ENCODE data around the gene ATCAY. TPM values are rescaled to one million over a fixed set of nuclear protein-coding genes. Genes with fewer than 3 reads are reported as not detected.

The ATCAY gene
- total RNA-seq, 2 experiments from 2014 or later: not detected

DNA sequence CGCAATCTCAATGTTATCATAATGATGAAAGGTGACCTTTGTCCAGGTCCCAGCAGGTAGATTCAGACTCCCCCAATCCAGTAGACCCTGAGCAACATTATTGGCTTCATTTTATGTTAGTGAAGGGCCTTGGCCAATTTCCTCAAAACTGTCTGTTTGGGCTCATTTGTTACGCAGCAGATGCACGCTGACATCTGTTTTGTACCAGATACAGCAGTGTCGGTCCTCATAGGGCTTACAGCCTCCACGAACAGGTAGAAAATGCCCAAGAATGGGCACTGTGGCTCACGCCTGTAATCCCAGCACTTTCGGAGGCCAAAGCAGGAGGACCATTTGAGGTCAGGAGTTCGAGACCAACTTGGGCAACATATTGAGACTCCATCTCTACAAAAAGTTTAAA is 39.3 kb downstream of the ATCAY start:
- Histone ChIP-seq H3K27ac (ENCODE audit: low read depth in 1 of 2, low read length in 2 of 2) (no peak overlapping the region), H3K27me3 (ENCODE audit: control insufficient read depth in 1 of 2, insufficient read depth in 2 of 2, low read length in 2 of 2) (no peaks in the 10 kb centered on the region), H3K36me3 (ENCODE audit: insufficient read depth, low read length) (no peaks in the 10 kb centered on the region), H3K4me1 (ENCODE audit: insufficient read depth, low read length) (no peaks in the 10 kb centered on the region), H3K9me3 (ENCODE audit: control insufficient read depth in 1 of 2, insufficient read depth in 1 of 2, low read length in 2 of 2) (peaks cover 9 to 45% of the 10 kb centered on the region in 2 experiments), H3K4me3 (ENCODE audit: low read length) (no peak overlapping the region)
- DNase-seq: no peak
- H3K27me3 Mint-ChIP-seq: peaks cover 3% of the 10 kb centered on the region
- peaks cover 10% of the 10 kb centered on the region for H3K9me3 Mint-ChIP-seq
- CTCF ChIA-PET: no interaction called here
- no peak overlapping the region for H3K4me3 Mint-ChIP-seq
- ATAC-seq (ENCODE audit: poor library complexity): no peak
- no peak overlapping the region for H3K27ac Mint-ChIP-seq
- POLR2A ChIA-PET: no interaction called here
- H3K4me1 Mint-ChIP-seq (ENCODE audit: low read depth): no peaks in the 10 kb centered on the region
- no peak for TF ChIP-seq CTCF (IDR thresholded peaks at IDR 0.05)
- intact Hi-C loops (cut with DNase I, micrococcal nuclease): no loop called here
- no peaks in the 10 kb centered on the region for H3K36me3 Mint-ChIP-seq (ENCODE audit: low read depth)

DNA sequence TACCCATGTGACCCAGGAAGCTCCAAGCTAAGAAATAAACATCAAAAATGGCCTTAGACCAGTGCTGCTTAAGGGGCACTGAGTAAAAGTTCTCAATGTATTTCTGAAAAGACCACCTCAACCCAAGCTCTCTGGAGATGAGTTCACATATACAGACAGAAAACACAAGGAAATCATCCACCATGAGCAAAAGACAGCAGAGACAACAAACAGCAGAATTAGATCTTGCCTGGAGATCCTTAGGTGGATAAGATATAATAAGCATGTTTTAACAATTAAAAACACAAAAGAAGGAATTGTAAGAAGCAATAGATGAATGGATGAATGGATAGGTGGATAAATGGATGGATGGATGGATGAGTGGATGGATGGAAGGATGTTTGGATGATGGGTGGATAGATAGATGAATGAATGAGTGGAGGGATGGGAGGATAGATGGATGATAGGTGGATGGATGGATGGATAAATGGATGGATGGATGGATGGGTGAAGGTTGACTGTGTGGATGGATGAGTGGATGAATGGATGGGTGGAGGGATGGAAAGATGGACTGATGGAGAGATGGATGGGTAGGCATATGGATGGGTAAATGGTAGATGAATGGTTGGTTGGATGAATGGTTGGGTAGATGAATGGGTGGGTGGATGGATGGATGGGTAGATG is 42.7 kb downstream of the ATCAY start:
- DNase-seq (no peak), ATAC-seq (ENCODE audit: poor library complexity) (no peak)
- H3K4me1 ChIP-seq (ENCODE audit: insufficient read depth, low read length): no peaks in the 10 kb centered on the region
- Mint-ChIP-seq H3K9me3 (peaks cover 10% of the 10 kb centered on the region), H3K36me3 (ENCODE audit: low read depth) (no peaks in the 10 kb centered on the region), H3K27me3 (no peaks in the 10 kb centered on the region), H3K27ac (no peak overlapping the region), H3K4me3 (no peak overlapping the region), H3K4me1 (ENCODE audit: low read depth) (no peaks in the 10 kb centered on the region)
- peaks cover 9 to 47% of the 10 kb centered on the region in 2 experiments for H3K9me3 ChIP-seq (ENCODE audit: control insufficient read depth in 1 of 2, insufficient read depth in 1 of 2, low read length in 2 of 2)
- intact Hi-C loops (cut with DNase I, micrococcal nuclease): no loop called here
- no peak overlapping the region for H3K27ac ChIP-seq (ENCODE audit: low read depth in 1 of 2, low read length in 2 of 2)
- ChIA-PET POLR2A (no interaction called here), CTCF (no interaction called here)
- H3K4me3 ChIP-seq (ENCODE audit: low read length): no peak overlapping the region
- no peak for TF ChIP-seq CTCF (IDR thresholded peaks at IDR 0.05)
- H3K27me3 ChIP-seq (ENCODE audit: control insufficient read depth in 1 of 2, insufficient read depth in 2 of 2, low read length in 2 of 2): no peaks in the 10 kb centered on the region
- no peaks in the 10 kb centered on the region for H3K36me3 ChIP-seq (ENCODE audit: insufficient read depth, low read length)

DNA sequence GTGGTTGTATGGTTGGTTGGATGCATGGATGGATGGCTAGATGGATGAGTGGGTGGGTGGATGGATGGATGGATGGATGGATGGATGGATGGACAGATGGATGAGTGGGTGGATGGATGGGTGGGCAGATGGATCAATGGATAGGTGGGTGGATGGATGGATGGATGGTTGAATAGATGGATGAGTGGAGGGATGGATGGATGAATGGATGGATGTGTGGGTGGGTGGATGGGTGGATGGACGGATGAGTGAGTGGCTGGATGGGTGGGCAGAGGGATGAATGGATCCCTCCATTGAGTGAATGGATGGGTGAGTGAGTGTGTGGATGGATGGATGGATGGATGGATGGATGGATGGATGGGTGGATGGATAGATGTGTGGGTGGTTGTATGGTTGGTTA is 43.4 kb downstream of the ATCAY start:
- POLR2A ChIA-PET: no interaction called here
- DNase-seq (no peak), ATAC-seq (ENCODE audit: poor library complexity) (no peak)
- peaks cover 10% of the 10 kb centered on the region for H3K9me3 Mint-ChIP-seq
- Histone ChIP-seq H3K4me1 (ENCODE audit: insufficient read depth, low read length) (no peaks in the 10 kb centered on the region), H3K27me3 (ENCODE audit: control insufficient read depth in 1 of 2, insufficient read depth in 2 of 2, low read length in 2 of 2) (no peaks in the 10 kb centered on the region), H3K9me3 (ENCODE audit: control insufficient read depth in 1 of 2, insufficient read depth in 1 of 2, low read length in 2 of 2) (peaks cover 9 to 42% of the 10 kb centered on the region in 2 experiments), H3K4me3 (ENCODE audit: low read length) (no peak overlapping the region), H3K27ac (ENCODE audit: low read depth in 1 of 2, low read length in 2 of 2) (no peak overlapping the region), H3K36me3 (ENCODE audit: insufficient read depth, low read length) (no peaks in the 10 kb centered on the region)
- H3K27ac Mint-ChIP-seq: no peak overlapping the region
- no peaks in the 10 kb centered on the region for H3K27me3 Mint-ChIP-seq
- CTCF ChIA-PET: no interaction called here
- H3K4me3 Mint-ChIP-seq: no peak overlapping the region
- intact Hi-C loops (cut with DNase I, micrococcal nuclease): no loop called here
- no peaks in the 10 kb centered on the region for H3K4me1 Mint-ChIP-seq (ENCODE audit: low read depth)
- TF ChIP-seq CTCF (IDR thresholded peaks at IDR 0.05): no peak
- no peaks in the 10 kb centered on the region for H3K36me3 Mint-ChIP-seq (ENCODE audit: low read depth)
